ENCODE results near the gene H6PD. TPM values are rescaled to one million over a fixed set of nuclear protein-coding genes. Genes with fewer than 3 reads are reported as not detected.

H6PD gene
- total and polyA plus RNA-seq, 9 of the 15 experiments (the other 6 are each of a cell fraction or from before 2014, with no cell fraction given): 0.04 to 2.5 (median 0.95) TPM

GRCh38 chr1:9213956-9214355, 20.6 kb upstream of the H6PD start:
- no peak overlapping the region for H3K4me3 ChIP-seq
- no peaks in the 10 kb centered on the region; a peak in 1 of 5 replicates for H3K4me1 ChIP-seq (replicated peaks in 1 of 2; ENCODE audit: control insufficient read depth in 2 of 2, insufficient read depth in 2 of 2, low read length in 2 of 2)
- no peak overlapping the region for H3K4me2 ChIP-seq (ENCODE audit: insufficient read depth, low read length)
- no peak overlapping the region for H3K27ac ChIP-seq (ENCODE audit: extremely low read depth, low read depth, low read length)
- no peaks in the 10 kb centered on the region for H3K9me3 ChIP-seq (replicated peaks; ENCODE audit: control insufficient read depth, insufficient read depth, low read depth, low read length)
- ChIA-PET POLR2A (interaction anchor here (0.6 kb wide), 2 partner anchors 304 to 346 kb away, joined by 3 to 4 read pairs; no protein-coding TSS in a partner anchor), CTCF (ENCODE audit: low intra/inter-chr PET ratio) (no interaction called here)
- in situ Hi-C loops (cut with MboI): no loop called here
- H3K9ac ChIP-seq (ENCODE audit: insufficient read depth in 1 of 2, low read depth in 2 of 2, low read length in 2 of 2): no peak overlapping the region
- no peaks in the 10 kb centered on the region for H3K79me2 ChIP-seq (ENCODE audit: control insufficient read depth, insufficient read depth, low read length)
- TF ChIP-seq LCOR (CRISPR knock-in tag; IDR thresholded peaks at IDR 0.05) (no peak), SRSF3 (IDR thresholded peaks at IDR 0.05; ENCODE audit: insufficient read depth, low read length) (no peak), ESRRA (IDR thresholded peaks at IDR 0.05; ENCODE audit: borderline replicate concordance, low read depth) (no peak), PREB (CRISPR knock-in tag; IDR thresholded peaks at IDR 0.05) (no peak), GTF2B (IDR thresholded peaks at IDR 0.05; ENCODE audit: extremely low read depth, insufficient read length) (no peak), TRIM28 (IDR thresholded peaks at IDR 0.05) (no peak), CEBPG (CRISPR knock-in tag; IDR thresholded peaks at IDR 0.05) (no peak), CEBPG (tag; conservative IDR thresholded peaks at IDR 0.05 in 1 of 2, IDR thresholded peaks at IDR 0.05 in 1 of 2) (no peak), CBFA2T2 (conservative IDR thresholded peaks at IDR 0.05) (no peak), RERE (CRISPR knock-in tag; IDR thresholded peaks at IDR 0.05; ENCODE audit: borderline replicate concordance) (no peak), NFXL1 (CRISPR knock-in tag; IDR thresholded peaks at IDR 0.05) (no peak), KDM2B (CRISPR knock-in tag; IDR thresholded peaks at IDR 0.05) (no peak), BCL6 (CRISPR knock-in tag; IDR thresholded peaks at IDR 0.05) (no peak)
- H2AFZ ChIP-seq (ENCODE audit: low read depth, low read length): no peak overlapping the region
- no peaks in the 10 kb centered on the region for H3K9me1 ChIP-seq (ENCODE audit: control insufficient read depth, insufficient read depth, low read length)
- H3K36me3 ChIP-seq (ENCODE audit: control insufficient read depth, insufficient read depth, low read length): no peaks in the 10 kb centered on the region
- intact Hi-C loops (cut with micrococcal nuclease): no loop called here
- WGBS (ENCODE audit: insufficient coverage, low coverage, missing lambda C conversion rate): 2% methylated on average over 10 of the region's 10 CpGs
- no peak for FAIRE-seq
- H3K27me3 ChIP-seq (ENCODE audit: control insufficient read depth in 2 of 2, insufficient read depth in 2 of 2, low read length in 2 of 2): peaks cover 50 to 74% of the 10 kb centered on the region in 2 experiments
- BruUV-seq (replicated peaks): no TSS peak
- no peak for DNase-seq (ENCODE audit: extremely low read depth in 1 of 4, low spot score in 3 of 4)
- H4K20me1 ChIP-seq (replicated peaks; ENCODE audit: control insufficient read depth, insufficient read depth, low read length): 0 out of 2 replicates have a peak, but pooled peaks cover 5% of the 10 kb centered on the region
- ATAC-seq: no peak
